MG63 (cell line): ENCODE results near the gene PAPPA. TPM values are rescaled to one million over a fixed set of nuclear protein-coding genes. Genes with fewer than 3 reads are reported as not detected.

Source experiments
- DNase-seq: peaks from one replicate; pipeline ENCODE4 v3.0.0-alpha.2; 2020
- H3K27me3 ChIP-seq: fragments of 250-450 bp; sonication (Bioruptor Pico); 2 replicates; pipeline ENCODE4 v1.5.1; 2020; ENCODE audit warnings: mild to moderate bottlenecking, moderate library complexity
- H3K36me3 ChIP-seq: fragments of 250-450 bp; sonication (Bioruptor Pico); 2 replicates; pipeline ENCODE4 v1.5.1; 2020; ENCODE audit warnings: mild to moderate bottlenecking, moderate library complexity
- H3K4me3 ChIP-seq: fragments of 250-450 bp; sonication (Bioruptor Pico); 2 replicates; pipeline ENCODE4 v1.5.1; 2020; ENCODE audit warnings: mild to moderate bottlenecking, moderate library complexity
- H3K9me3 ChIP-seq: fragments of 250-450 bp; sonication (Bioruptor Pico); 2 replicates; pipeline ENCODE4 v1.5.1; 2020; ENCODE audit warnings: mild to moderate bottlenecking, moderate library complexity
- total RNA-seq: library from RNA; depleted of rRNA; stranded (reverse); fragments of >200 nt; shearing (Covaris generic); gene quantifications from 2 replicates; pipeline ENCODE4 v1.2.3, GENCODE V29; 2014; ENCODE audit warnings: low replicate concordance

The PAPPA gene
- total RNA-seq, 1 experiment from 2014 or later: 0.10 TPM

- H3K4me3 ChIP-seq: no peak overlapping the region
- no peaks in the 10 kb centered on the region for H3K9me3 ChIP-seq
- DNase-seq: no peak
- no peaks in the 10 kb centered on the region for H3K36me3 ChIP-seq
- no peaks in the 10 kb centered on the region for H3K27me3 ChIP-seq
These were observed 79.6 kb downstream of the PAPPA start for GRCh38 chr9:116233160-116233530.

GRCh38 chr9:116234081-116234480 lies 80.5 kb downstream of the PAPPA start:
- Histone ChIP-seq H3K36me3 (no peaks in the 10 kb centered on the region), H3K27me3 (no peaks in the 10 kb centered on the region), H3K4me3 (no peak overlapping the region), H3K9me3 (no peaks in the 10 kb centered on the region)
- DNase-seq: peak; percentile 90

- Histone ChIP-seq H3K36me3 (no peaks in the 10 kb centered on the region), H3K27me3 (no peaks in the 10 kb centered on the region), H3K4me3 (no peak overlapping the region), H3K9me3 (no peaks in the 10 kb centered on the region)
- no peak for DNase-seq
These were observed 83.4 kb downstream of the PAPPA start for GRCh38 chr9:116236979-116237378.

DNA sequence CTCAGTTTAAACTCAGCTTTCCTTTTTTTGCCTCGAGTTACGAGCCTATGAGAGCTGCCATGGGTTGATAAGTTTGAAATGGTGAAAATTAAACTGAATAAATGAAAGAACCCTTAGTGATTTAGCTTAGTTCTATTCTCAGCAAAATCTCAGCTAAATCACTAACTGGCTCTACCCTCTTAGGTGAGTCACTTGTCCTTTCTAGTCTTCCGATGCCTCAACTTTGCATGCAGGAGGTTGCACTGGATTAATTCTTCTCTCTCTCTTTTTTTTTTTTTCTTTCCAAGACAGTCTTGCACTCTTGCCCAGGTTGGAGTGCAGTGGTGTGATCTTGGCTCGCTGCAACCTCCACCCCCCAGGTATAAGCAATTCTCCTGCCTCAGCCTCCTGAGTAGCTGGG lies 83.9 kb downstream of the PAPPA start:
- Histone ChIP-seq H3K36me3 (no peaks in the 10 kb centered on the region), H3K4me3 (no peak overlapping the region), H3K27me3 (no peaks in the 10 kb centered on the region), H3K9me3 (no peaks in the 10 kb centered on the region; the same call in 1 of the 2 replicates)
- DNase-seq: no peak

DNA sequence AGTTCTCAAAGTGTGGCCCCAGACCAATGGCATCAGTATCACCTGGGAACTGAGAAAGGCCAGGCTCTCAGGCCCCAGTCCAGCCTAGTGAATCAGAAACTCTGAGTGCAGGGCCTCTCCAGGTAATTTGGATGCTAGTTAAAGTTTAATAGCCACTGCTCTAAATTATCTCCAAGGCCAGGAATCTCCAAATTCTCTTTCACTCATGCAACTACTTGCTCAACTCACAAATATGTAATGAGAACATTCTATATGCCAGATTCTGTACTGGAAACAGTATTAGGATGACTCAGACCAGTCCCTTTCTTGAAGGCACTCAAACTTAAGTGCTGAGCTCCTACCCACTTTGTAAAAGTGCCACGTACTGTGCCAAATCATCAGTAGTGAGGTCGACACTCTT lies 84.6 kb downstream of the PAPPA start:
- no peaks in the 10 kb centered on the region for H3K27me3 ChIP-seq
- no peaks in the 10 kb centered on the region; the same call in 1 of the 2 replicates for H3K9me3 ChIP-seq
- H3K36me3 ChIP-seq: no peaks in the 10 kb centered on the region

GRCh38 chr9:116238776-116239340 lies 85.3 kb downstream of the PAPPA start:
- DNase-seq: no peak
- no peaks in the 10 kb centered on the region for H3K36me3 ChIP-seq
- no peaks in the 10 kb centered on the region for H3K27me3 ChIP-seq
- H3K4me3 ChIP-seq: no peak overlapping the region
- H3K9me3 ChIP-seq: no peaks in the 10 kb centered on the region; the same call in 1 of the 2 replicates

More for the DNA sequence above, 84.6 kb downstream of the PAPPA start:
- peak; percentile 34 for DNase-seq
- no peak overlapping the region for H3K4me3 ChIP-seq

DNA sequence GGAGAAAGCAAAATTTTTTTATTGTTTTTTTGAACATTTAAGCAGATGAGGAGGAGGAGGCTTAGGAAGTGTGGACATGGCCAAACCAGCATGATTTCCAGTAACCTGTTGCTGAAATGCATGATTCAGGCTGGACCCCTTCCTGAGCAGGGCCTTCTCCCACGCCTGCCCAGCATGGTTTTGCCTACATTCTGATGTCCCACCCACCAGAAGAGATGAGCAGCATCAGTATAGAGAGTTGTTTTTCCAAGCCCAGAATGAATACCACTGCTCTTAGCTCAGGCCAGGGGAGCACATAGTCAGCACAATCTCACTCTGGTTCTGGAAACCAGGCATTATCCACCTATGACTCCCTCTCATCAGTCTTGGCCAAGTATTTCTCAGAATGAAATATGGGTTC lies 90.1 kb downstream of the PAPPA start:
- Histone ChIP-seq H3K27me3 (no peaks in the 10 kb centered on the region), H3K9me3 (no peaks in the 10 kb centered on the region; the same call in 1 of the 2 replicates), H3K4me3 (no peak overlapping the region), H3K36me3 (no peaks in the 10 kb centered on the region)
- no peak for DNase-seq

DNA sequence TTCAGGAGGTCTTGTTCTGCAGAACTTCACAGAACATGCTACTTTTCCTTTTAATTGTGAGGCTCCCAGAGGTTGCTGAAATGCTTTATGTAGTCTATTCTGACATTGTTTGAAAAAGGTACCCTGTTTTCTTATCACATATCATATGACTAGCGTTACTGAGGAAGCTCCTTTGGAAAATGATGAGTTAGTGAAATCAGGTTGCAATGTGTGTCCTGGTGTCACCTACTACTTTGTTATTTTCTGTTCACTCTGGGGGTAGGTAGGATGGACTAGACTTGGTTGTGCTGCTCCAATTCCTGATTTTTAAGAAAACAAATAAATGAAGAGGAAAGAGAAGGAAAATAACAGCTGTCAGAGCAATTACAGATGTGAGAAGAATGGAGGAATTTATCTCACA lies 93.7 kb downstream of the PAPPA start:
- Histone ChIP-seq H3K36me3 (no peaks in the 10 kb centered on the region), H3K27me3 (no peaks in the 10 kb centered on the region), H3K4me3 (no peak overlapping the region), H3K9me3 (no peaks in the 10 kb centered on the region; the same call in 1 of the 2 replicates)
- no peak for DNase-seq

DNA sequence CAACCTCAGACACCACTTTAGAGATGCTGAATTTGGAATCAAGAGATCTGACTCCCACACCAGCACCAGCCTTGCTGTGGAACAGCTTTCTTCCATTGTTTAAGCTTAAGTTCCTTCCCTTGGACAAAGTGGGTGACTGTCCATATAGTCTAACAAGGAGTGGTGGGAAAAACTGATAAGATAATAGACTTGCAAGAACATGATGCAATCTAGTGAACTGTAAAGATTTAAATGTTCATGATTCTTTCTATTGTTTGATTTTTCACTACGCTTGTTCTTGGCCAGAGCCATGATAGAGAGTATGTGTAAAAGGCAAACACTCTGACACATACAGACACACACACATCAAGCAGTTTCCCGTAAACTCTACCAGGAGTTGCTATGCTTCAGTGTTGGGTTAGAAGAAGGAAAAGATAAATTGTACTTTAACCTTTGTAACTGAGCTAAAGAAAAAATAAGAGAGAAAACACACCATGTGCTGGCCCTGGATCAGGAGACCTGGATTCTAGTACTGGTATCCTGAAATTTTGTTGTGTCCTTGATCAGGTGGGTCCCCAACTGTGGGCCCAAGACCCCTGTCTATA lies 94.3 kb downstream of the PAPPA start:
- DNase-seq: no peak
- Histone ChIP-seq H3K4me3 (no peak overlapping the region), H3K9me3 (no peaks in the 10 kb centered on the region; the same call in 1 of the 2 replicates), H3K36me3 (no peaks in the 10 kb centered on the region), H3K27me3 (no peaks in the 10 kb centered on the region)

DNA sequence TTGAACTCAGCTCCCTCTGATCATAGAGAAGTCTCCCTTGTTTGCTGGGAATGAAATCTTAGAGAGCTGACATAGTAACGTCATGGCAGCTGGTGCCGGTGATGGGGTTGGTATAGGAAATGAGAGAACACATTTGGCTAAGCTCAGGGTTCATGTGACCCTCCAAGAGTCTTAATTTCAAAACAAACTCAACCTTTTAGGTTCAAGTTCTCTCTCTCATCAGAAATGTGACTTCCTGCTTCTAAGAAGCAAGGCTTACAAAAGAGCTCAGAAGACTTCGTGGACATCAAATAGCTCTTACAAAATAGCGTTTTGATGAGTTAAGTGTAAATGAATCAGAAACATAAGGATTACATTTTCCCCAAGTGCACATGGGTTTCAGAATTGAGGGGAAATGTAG lies 97.3 kb downstream of the PAPPA start:
- Histone ChIP-seq H3K4me3 (no peak overlapping the region), H3K36me3 (no peaks in the 10 kb centered on the region), H3K9me3 (no peaks in the 10 kb centered on the region), H3K27me3 (no peaks in the 10 kb centered on the region)
- DNase-seq: no peak

GRCh38 chr9:116251366-116251765 lies 97.8 kb downstream of the PAPPA start:
- DNase-seq: no peak
- no peaks in the 10 kb centered on the region for H3K36me3 ChIP-seq
- no peak overlapping the region for H3K4me3 ChIP-seq
- no peaks in the 10 kb centered on the region for H3K27me3 ChIP-seq
- H3K9me3 ChIP-seq: no peaks in the 10 kb centered on the region

DNA sequence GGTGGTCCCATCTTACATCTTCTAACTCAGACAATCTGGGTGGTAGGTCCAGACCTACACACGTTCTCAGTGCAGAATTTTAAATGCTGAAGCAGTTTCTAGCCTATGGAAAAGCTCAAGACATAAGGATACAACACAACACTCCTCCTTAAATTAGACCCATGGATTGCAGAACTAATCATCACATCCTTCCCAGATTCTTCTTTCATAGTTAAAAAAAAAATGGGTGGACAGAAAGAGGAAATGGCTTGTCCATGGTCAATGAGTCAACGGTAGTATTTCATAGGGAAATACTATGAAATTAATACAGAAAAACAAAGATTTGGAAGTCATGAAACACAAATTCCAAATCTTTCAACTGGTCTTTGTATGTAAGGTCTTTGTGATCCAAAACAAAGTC lies 106.9 kb downstream of the PAPPA start:
- Histone ChIP-seq H3K4me3 (no peak overlapping the region), H3K36me3 (no peaks in the 10 kb centered on the region), H3K27me3 (no peaks in the 10 kb centered on the region), H3K9me3 (no peaks in the 10 kb centered on the region)
- DNase-seq: no peak

GRCh38 chr9:116262448-116262847 lies 108.9 kb downstream of the PAPPA start:
- no peak for DNase-seq
- no peaks in the 10 kb centered on the region for H3K9me3 ChIP-seq
- no peaks in the 10 kb centered on the region for H3K27me3 ChIP-seq
- no peak overlapping the region for H3K4me3 ChIP-seq
- no peaks in the 10 kb centered on the region for H3K36me3 ChIP-seq

- H3K27me3 ChIP-seq: no peaks in the 10 kb centered on the region
- no peak overlapping the region for H3K4me3 ChIP-seq
- no peak for DNase-seq
- no peaks in the 10 kb centered on the region for H3K9me3 ChIP-seq
- H3K36me3 ChIP-seq: no peaks in the 10 kb centered on the region
These were observed 110.8 kb downstream of the PAPPA start for GRCh38 chr9:116264361-116264760.

DNA sequence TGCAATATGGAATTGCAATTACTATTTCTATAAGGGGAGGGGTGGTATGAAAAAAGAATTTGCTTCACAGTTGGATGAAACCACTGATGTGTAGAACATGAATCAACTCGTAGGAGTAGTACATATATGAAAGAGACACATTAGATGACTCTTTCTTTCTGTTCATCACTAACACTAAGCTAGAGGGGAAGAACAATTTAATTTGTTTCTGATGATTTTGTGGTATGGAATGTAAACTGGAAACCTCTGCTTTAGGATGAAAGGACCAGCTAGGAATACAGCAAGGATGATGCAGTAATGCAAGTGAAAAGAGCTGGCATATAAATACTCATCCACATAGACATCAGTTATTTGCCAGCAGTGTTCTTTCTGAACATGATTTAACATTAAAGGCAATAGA lies 113.4 kb downstream of the PAPPA start:
- no peaks in the 10 kb centered on the region for H3K36me3 ChIP-seq
- H3K9me3 ChIP-seq: no peaks in the 10 kb centered on the region
- H3K4me3 ChIP-seq: no peak overlapping the region
- H3K27me3 ChIP-seq: no peaks in the 10 kb centered on the region
- DNase-seq: no peak

DNA sequence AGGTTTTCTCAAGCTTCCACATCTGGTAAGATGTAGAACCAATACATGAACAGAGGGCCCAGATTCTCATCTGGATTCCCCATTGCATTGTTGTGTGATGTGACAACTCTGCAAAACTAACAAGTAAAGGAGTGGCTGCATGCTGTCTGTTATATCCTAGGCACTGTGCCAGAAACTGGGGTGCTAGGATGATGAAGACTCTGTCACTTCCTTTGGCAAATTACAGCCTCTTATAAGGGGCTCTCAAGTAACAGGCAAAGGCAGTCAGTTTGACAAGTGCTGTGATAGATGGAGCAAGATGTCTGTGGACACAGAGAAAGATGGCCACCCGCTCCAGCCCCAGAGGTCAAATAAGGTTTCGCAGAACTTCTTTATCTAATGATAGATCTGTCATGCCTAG lies 115.7 kb downstream of the PAPPA start:
- Histone ChIP-seq H3K4me3 (no peak overlapping the region), H3K27me3 (no peaks in the 10 kb centered on the region), H3K9me3 (no peaks in the 10 kb centered on the region), H3K36me3 (no peaks in the 10 kb centered on the region)
- DNase-seq: peak; percentile 52

GRCh38 chr9:116270546-116270945 lies 117.0 kb downstream of the PAPPA start:
- DNase-seq: no peak
- Histone ChIP-seq H3K36me3 (no peaks in the 10 kb centered on the region), H3K9me3 (no peaks in the 10 kb centered on the region)

DNA sequence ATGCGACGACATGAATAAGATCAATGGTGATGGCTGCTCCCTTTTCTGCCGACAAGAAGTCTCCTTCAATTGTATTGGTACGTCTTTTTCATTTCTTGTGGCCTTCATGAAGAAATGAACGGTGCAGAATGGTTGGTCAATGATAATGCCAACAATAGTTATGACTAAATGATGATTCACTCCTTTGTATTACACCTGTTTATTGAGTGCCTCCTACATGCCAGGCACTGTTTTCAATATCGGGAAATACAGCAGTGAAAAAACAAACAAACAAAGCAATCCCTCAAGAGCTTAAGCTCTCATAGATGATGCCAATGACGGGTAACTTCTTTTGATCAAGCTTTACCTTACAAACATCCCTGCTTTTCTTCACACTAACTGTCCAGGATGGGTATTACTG lies 117.7 kb downstream of the PAPPA start:
- Histone ChIP-seq H3K36me3 (no peaks in the 10 kb centered on the region), H3K27me3 (no peaks in the 10 kb centered on the region), H3K4me3 (no peak overlapping the region), H3K9me3 (no peaks in the 10 kb centered on the region)
- DNase-seq: no peak

More at GRCh38 chr9:116270546-116270945, 117.0 kb downstream of the PAPPA start:
- Histone ChIP-seq H3K27me3 (no peaks in the 10 kb centered on the region), H3K4me3 (no peak overlapping the region)
